Skin of body (tissue), 2 donors: ENCODE measurements around the gene ZNF407. TPM values are rescaled to one million over a fixed set of nuclear protein-coding genes. Genes with fewer than 3 reads are reported as not detected.

Experiments
- DNase-seq: peaks from one replicate; lab custom pipeline; 2025; lab: John Stamatoyannopoulos, UW
- total RNA-seq: library from RNA; depleted of rRNA; stranded (reverse); fragments of >200 nt; gene quantifications from one replicate; pipeline ENCODE4 v1.2.3, GENCODE V29; 2014

Gene ZNF407
- total RNA-seq, 1 donor from 2014 or later = 21.6 TPM

- DNase-seq = no peak
Observed at GRCh38 chr18:74728586-74728985, 130.9 kb downstream of the ZNF407 start.

- DNase-seq = no peak
Observed at GRCh38 chr18:74731097-74731496, 133.4 kb downstream of the ZNF407 start.

- DNase-seq = no peak
Observed at GRCh38 chr18:74732380-74732779, 134.7 kb downstream of the ZNF407 start.

- DNase-seq = no peak
Observed at GRCh38 chr18:74733598-74733997, 135.9 kb downstream of the ZNF407 start.

- DNase-seq = no peak
Observed at GRCh38 chr18:74734013-74734444, 136.4 kb downstream of the ZNF407 start.

GRCh38 chr18:74739926-74740325 lies 142.3 kb downstream of the ZNF407 start:
- DNase-seq = no peak

- DNase-seq = no peak
Observed at GRCh38 chr18:74742573-74743243, 145.0 kb downstream of the ZNF407 start.

GRCh38 chr18:74745633-74746403 lies 148.1 kb downstream of the ZNF407 start:
- no peak for DNase-seq

- no peak for DNase-seq
Observed at GRCh38 chr18:74748809-74749208, 151.1 kb downstream of the ZNF407 start.

- DNase-seq = no peak
Observed at GRCh38 chr18:74758995-74759394, 161.3 kb downstream of the ZNF407 start.

GRCh38 chr18:74760026-74760425 lies 162.4 kb downstream of the ZNF407 start:
- no peak for DNase-seq

GRCh38 chr18:74760436-74760835 lies 162.8 kb downstream of the ZNF407 start:
- no peak for DNase-seq

- DNase-seq = no peak
Observed at GRCh38 chr18:74766251-74766650, 168.6 kb downstream of the ZNF407 start.

- DNase-seq = no peak
Observed at GRCh38 chr18:74768096-74768495, 170.4 kb downstream of the ZNF407 start.

GRCh38 chr18:74773171-74773624 lies 175.5 kb downstream of the ZNF407 start:
- DNase-seq = no peak

- no peak for DNase-seq
Observed at GRCh38 chr18:74774486-74774885, 176.8 kb downstream of the ZNF407 start.

- DNase-seq = no peak
Observed at GRCh38 chr18:74775239-74775638, 177.6 kb downstream of the ZNF407 start.

GRCh38 chr18:74778191-74778847 lies 180.6 kb downstream of the ZNF407 start:
- no peak for DNase-seq

GRCh38 chr18:74784752-74785151 lies 187.1 kb downstream of the ZNF407 start:
- DNase-seq = no peak

GRCh38 chr18:74785632-74786031 lies 188.0 kb downstream of the ZNF407 start:
- DNase-seq = no peak

- DNase-seq = no peak
Observed at GRCh38 chr18:74788657-74789056, 191.0 kb downstream of the ZNF407 start.

GRCh38 chr18:74789078-74789477 lies 191.4 kb downstream of the ZNF407 start:
- no peak for DNase-seq
